ENCODE results near the gene PIN4. TPM values are rescaled to one million over a fixed set of nuclear protein-coding genes. Genes with fewer than 3 reads are reported as not detected.

PIN4 gene
- polyA plus RNA-seq, 1 donor (not counting 4 experiments of a cell fraction or from before 2014, with no cell fraction given): 31.0 TPM

DNA sequence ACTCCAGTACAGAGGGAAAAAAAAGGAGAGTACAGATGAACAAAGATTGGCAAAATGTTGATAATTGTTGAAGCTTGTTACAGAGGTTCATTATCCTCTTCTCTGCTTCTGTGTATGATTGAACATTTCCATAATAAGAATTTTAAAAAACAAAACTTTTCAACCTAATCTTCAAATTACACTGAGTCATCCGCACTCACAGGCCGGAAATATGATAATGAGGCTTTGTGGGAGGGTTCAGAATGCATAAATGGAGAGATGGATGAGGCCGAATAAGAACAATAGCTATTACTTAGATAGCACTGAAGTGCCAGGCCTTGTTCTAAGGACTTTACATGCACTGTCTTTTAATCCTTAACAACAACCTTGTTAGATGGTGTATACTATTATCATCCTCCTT is 61.9 kb downstream of the PIN4 start:
- DNase-seq (ENCODE audit: low read depth, low spot score) (no peak), FAIRE-seq (no peak)
- Histone ChIP-seq H3K4me1 (ENCODE audit: control insufficient read depth, extremely low read depth, insufficient read depth, low read length) (no peaks in the 10 kb centered on the region), H2AFZ (ENCODE audit: control insufficient read depth, low read length) (no peak overlapping the region), H4K20me1 (ENCODE audit: control insufficient read depth, extremely low read depth, insufficient read depth, low read length) (no peaks in the 10 kb centered on the region), H3K4me3 (ENCODE audit: control insufficient read depth in 2 of 3, extremely low read depth in 1 of 3, insufficient read depth in 2 of 3, low read depth in 1 of 3, low read length in 3 of 3) (no peak overlapping the region), H3K27me3 (ENCODE audit: control insufficient read depth, extremely low read depth, insufficient read depth, low read length) (no peaks in the 10 kb centered on the region), H3K79me2 (ENCODE audit: control insufficient read depth, insufficient read depth, low read length) (peaks cover 1% of the 10 kb centered on the region), H3K9ac (ENCODE audit: control insufficient read depth, extremely low read depth, insufficient read depth, low read length) (no peak overlapping the region), H3K4me2 (ENCODE audit: control insufficient read depth, extremely low read depth, insufficient read depth, low read depth, low read length) (no peak overlapping the region), H3K9me3 (ENCODE audit: control insufficient read depth, low read depth, low read length) (no peaks in the 10 kb centered on the region), H3K9me1 (ENCODE audit: control insufficient read depth, extremely low read depth, insufficient read depth, low read length) (no peaks in the 10 kb centered on the region), H3K36me3 (ENCODE audit: control insufficient read depth in 2 of 2, extremely low read depth in 1 of 2, insufficient read depth in 2 of 2, low read length in 2 of 2) (no peaks in the 10 kb centered on the region), H3K27ac (ENCODE audit: control insufficient read depth, insufficient read depth, low read length) (no peak overlapping the region)
- TF ChIP-seq EZH2 (IDR thresholded peaks at IDR 0.05; ENCODE audit: low read length): no peak
- TF ChIP-seq, protein P1, sequence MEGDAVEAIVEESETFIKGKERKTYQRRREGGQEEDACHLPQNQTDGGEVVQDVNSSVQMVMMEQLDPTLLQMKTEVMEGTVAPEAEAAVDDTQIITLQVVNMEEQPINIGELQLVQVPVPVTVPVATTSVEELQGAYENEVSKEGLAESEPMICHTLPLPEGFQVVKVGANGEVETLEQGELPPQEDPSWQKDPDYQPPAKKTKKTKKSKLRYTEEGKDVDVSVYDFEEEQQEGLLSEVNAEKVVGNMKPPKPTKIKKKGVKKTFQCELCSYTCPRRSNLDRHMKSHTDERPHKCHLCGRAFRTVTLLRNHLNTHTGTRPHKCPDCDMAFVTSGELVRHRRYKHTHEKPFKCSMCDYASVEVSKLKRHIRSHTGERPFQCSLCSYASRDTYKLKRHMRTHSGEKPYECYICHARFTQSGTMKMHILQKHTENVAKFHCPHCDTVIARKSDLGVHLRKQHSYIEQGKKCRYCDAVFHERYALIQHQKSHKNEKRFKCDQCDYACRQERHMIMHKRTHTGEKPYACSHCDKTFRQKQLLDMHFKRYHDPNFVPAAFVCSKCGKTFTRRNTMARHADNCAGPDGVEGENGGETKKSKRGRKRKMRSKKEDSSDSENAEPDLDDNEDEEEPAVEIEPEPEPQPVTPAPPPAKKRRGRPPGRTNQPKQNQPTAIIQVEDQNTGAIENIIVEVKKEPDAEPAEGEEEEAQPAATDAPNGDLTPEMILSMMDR (optimal IDR thresholded peaks at IDR 0.05 in 1 of 3, IDR thresholded peaks at IDR 0.05 in 1 of 3, conservative IDR thresholded peaks at IDR 0.05 in 1 of 3; ENCODE audit: extremely low read depth in 1 of 3, insufficient read depth in 2 of 3, low read length in 3 of 3): no peak
- dilution Hi-C loops (cut with MboI; ENCODE audit: extremely low pct_ligation_motif_present, low sequenced_read_pairs): no loop called here

DNA sequence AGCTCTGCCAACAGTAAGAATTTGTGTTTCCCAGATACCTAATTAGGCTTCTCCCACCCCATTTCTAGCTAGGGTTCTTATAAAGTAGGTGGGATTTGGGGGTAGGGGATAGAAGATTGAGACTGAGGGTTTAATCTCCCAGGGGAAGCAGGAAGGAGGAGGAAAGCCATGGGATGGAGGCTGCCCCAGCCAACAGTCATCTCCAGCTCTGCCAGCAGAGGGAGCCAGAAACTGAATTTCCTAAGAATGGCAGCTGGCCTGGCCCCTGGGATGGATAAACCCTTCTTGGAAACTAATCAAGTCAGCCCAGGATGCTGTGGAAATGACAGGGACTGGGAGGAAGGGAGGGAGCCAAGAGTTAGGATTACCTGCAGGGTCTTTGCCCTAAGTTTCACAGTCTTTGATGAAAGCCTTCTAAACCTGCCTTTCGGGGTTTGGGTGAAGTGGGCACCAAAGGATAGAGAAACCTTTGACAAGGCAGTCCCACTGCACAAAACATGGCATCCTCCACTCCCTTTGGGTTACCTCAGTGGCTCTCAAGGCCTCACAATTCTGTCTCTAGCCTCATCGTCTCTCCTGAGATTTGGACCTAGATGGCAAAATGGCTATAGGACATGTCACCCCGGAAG is 64.0 kb downstream of the PIN4 start:
- Histone ChIP-seq H3K9ac (ENCODE audit: control insufficient read depth, extremely low read depth, insufficient read depth, low read length) (no peak overlapping the region), H3K4me3 (ENCODE audit: control insufficient read depth in 2 of 3, extremely low read depth in 1 of 3, insufficient read depth in 2 of 3, low read depth in 1 of 3, low read length in 3 of 3) (no peak overlapping the region), H3K36me3 (ENCODE audit: control insufficient read depth in 2 of 2, extremely low read depth in 1 of 2, insufficient read depth in 2 of 2, low read length in 2 of 2) (no peaks in the 10 kb centered on the region), H3K27me3 (ENCODE audit: control insufficient read depth, extremely low read depth, insufficient read depth, low read length) (no peaks in the 10 kb centered on the region), H4K20me1 (ENCODE audit: control insufficient read depth, extremely low read depth, insufficient read depth, low read length) (no peaks in the 10 kb centered on the region), H3K9me3 (ENCODE audit: control insufficient read depth, low read depth, low read length) (no peaks in the 10 kb centered on the region), H3K9me1 (ENCODE audit: control insufficient read depth, extremely low read depth, insufficient read depth, low read length) (no peaks in the 10 kb centered on the region), H3K4me1 (ENCODE audit: control insufficient read depth, extremely low read depth, insufficient read depth, low read length) (no peaks in the 10 kb centered on the region), H3K27ac (ENCODE audit: control insufficient read depth, insufficient read depth, low read length) (no peak overlapping the region), H2AFZ (ENCODE audit: control insufficient read depth, low read length) (no peak overlapping the region), H3K4me2 (ENCODE audit: control insufficient read depth, extremely low read depth, insufficient read depth, low read depth, low read length) (no peak overlapping the region), H3K79me2 (ENCODE audit: control insufficient read depth, insufficient read depth, low read length) (no peaks in the 10 kb centered on the region)
- DNase-seq (ENCODE audit: low read depth, low spot score): no peak
- dilution Hi-C loops (cut with MboI; ENCODE audit: extremely low pct_ligation_motif_present, low sequenced_read_pairs): no loop called here
- no peak for TF ChIP-seq EZH2 (IDR thresholded peaks at IDR 0.05; ENCODE audit: low read length)
- TF ChIP-seq, protein P1 (optimal IDR thresholded peaks at IDR 0.05 in 1 of 3, IDR thresholded peaks at IDR 0.05 in 1 of 3, conservative IDR thresholded peaks at IDR 0.05 in 1 of 3; ENCODE audit: extremely low read depth in 1 of 3, insufficient read depth in 2 of 3, low read length in 3 of 3): peak; percentile 85 to 91 (median 89)
- peak; percentile 39 for FAIRE-seq

Measured in keratinocyte (primary cell).